Kasumi-1 (cell line): ENCODE results near the gene UBR1.
"Not testable (repeated sequence)": the region's sequence is repeated elsewhere in the genome, so short reads cannot be mapped to it uniquely, and the experiment has no call there.

Experiments used
- DNase-seq, 2 experiments: peaks; one replicate each; lab custom pipeline; 2025; lab: John Stamatoyannopoulos, UW

The UBR1 gene

GRCh38 chr15:42973114-42973513, 132.7 kb downstream of the UBR1 start:
- DNase-seq, result no peak

- DNase-seq, result no peak
Measured at GRCh38 chr15:42971830-42972229, 134.0 kb downstream of the UBR1 start.

- DNase-seq, result no peak
Measured at GRCh38 chr15:42964476-42964875, 141.4 kb downstream of the UBR1 start.

GRCh38 chr15:42955518-42955917, 150.3 kb downstream of the UBR1 start:
- DNase-seq, result no peak

GRCh38 chr15:42954291-42954690, 151.5 kb downstream of the UBR1 start:
- no peak for DNase-seq

- DNase-seq, result not testable (repeated sequence)
Measured at GRCh38 chr15:42948898-42949297, 156.9 kb downstream of the UBR1 start.

- no peak for DNase-seq
Measured at GRCh38 chr15:42940527-42940926, 165.3 kb downstream of the UBR1 start.

- DNase-seq, result no peak
Measured at GRCh38 chr15:42939841-42940240, 166.0 kb downstream of the UBR1 start.

GRCh38 chr15:42937143-42937542, 168.7 kb downstream of the UBR1 start:
- DNase-seq, result no peak

- DNase-seq, result no peak
Measured at GRCh38 chr15:42933886-42934667, 171.8 kb downstream of the UBR1 start.

- DNase-seq, result no peak
Measured at GRCh38 chr15:42932833-42933515, 172.9 kb downstream of the UBR1 start.

GRCh38 chr15:42931702-42932486, 173.9 kb downstream of the UBR1 start:
- no peak for DNase-seq

GRCh38 chr15:42929306-42929848, 176.5 kb downstream of the UBR1 start:
- DNase-seq, result no peak

GRCh38 chr15:42921342-42921731, 184.5 kb downstream of the UBR1 start:
- DNase-seq, result no peak

- DNase-seq, result peak; percentile 89 to 92
Measured at GRCh38 chr15:42920519-42921341, 185.1 kb downstream of the UBR1 start, which contains the start of gene TTBK2. TTBK2 (minus strand) TSS chr15:42920778; CDS start chr15:42878617, 42,161 bp downstream.

- peak; percentile 4 to 23 for DNase-seq
Measured at GRCh38 chr15:42919799-42920518, 185.9 kb downstream of the UBR1 start.

GRCh38 chr15:42919308-42919707, 186.5 kb downstream of the UBR1 start:
- DNase-seq, result no peak

- DNase-seq, result no peak
Measured at GRCh38 chr15:42918047-42918446, 187.8 kb downstream of the UBR1 start.

GRCh38 chr15:42915654-42916315, 190.1 kb downstream of the UBR1 start:
- no peak for DNase-seq
